Astrocyte of the hippocampus (primary cell): ENCODE data around the gene OR2J1.
A peak's percentile ranks its signal among the peaks of the same experiment; 100 is the strongest.
"Not testable (repeated sequence)": the region's sequence is repeated elsewhere in the genome, so short reads cannot be mapped to it uniquely, and the experiment has no call there.

Experiments
- DNase-seq: peaks from one replicate; pipeline ENCODE4 v3.0.0; 2011; ENCODE audit warnings: low read depth, low spot score

OR2J1 gene

DNA sequence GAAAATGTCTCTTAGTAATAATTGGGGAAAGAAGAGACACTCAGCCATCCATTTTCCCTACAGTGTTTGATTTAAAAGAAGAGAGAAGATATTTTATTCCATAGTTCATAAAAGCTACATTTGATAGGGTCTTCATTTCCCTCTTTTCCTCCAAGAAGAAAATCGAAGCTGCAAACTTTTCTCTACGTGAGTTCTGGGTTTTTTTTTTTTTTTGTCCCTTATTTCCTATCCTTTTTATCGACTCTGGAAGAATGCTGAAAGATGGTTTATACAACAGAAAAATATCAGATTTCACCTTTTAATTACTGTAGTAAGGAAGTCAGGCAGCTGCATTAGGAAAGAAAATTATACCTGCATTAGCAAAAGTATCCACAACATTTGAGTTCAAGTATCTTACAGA, at the start of gene OR2J1:
OR2J1 (plus strand) TSS at position 301 of the 400 bp plus-strand sequence. CDS start 1,453 bp downstream, outside the sequence.
- DNase-seq: no peak

DNA sequence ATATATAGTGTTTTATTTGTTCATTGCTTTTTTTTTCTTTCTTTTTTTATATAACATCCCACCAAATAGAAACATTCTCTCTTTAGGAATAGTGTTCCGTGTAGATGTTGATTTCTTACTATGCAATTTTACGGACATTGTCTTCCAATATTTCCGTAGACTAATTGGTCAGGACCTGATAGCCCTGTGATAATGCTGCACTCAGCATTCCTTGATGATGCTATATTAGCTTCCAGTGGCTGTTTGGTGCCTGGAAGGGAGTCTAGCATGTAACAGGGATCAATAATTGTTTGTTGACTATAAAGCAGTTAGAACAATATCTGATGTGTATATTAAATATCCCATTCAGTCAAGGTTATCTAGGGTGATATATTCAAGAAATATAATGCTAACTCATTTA, 47.6 kb upstream of the OR2J1 start:
- DNase-seq: no peak

DNA sequence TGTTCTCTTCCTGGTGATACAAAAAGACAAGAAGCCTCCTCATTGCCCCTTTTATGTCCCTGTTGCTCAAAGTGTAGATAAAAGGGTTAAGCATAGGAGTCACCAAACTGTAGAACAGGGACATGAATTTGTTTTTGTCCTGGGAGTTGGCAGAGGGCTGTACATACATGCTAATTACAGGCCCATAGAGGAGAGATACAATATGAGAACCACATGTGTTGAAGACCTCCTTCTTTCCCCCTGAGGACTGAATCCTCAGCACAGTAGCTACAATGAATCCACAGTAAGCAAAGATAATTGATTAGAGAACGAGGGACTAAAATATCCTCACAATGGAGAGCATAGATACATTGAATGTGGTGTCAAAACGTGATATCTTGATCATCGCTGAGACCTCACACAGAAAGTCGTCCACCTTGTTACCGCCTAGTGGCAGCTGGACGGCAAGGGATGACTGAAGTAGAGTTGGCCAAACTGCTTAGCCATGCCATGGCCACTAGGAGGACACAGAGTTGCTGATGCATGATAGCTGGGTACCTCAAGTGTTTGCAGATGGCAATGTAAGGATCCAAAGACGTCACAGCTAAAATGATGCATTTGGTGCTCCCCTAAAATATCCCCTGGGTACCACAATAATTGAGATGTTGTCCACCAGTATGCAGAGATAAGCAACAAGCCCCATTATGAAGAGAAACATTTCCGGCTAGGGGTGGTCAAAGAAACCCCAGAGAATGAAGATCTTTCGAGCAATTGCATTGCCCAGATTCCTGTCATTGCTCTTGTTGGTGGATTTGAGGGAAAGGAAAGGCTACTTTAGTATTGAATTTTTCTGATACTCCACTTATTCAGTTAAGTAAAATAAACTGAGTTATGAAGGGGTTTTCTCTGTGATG, 27.2 kb upstream of the OR2J1 start:
- peak; percentile 11 for DNase-seq

DNA sequence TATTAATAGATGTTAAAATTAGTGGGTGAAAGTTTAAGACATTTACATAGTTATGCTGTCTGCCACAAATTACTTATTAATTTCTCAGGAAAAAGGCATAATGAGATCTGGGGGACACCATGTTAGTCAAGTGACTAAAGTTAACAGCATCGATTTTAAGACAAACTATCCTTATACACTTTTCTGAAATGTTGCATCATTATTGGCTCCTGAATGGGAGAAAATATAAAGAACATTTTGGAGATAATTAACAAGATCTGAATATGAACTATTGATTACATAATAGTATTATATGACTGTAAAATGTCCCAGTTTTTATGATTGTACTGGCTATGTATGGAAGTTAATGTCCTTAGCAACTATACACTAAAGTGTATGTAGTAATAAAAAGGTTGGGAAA, 20.1 kb upstream of the OR2J1 start:
- no peak for DNase-seq

- no peak for DNase-seq
Measured at GRCh38 chr6:29081312-29081711, 18.0 kb upstream of the OR2J1 start.

DNA sequence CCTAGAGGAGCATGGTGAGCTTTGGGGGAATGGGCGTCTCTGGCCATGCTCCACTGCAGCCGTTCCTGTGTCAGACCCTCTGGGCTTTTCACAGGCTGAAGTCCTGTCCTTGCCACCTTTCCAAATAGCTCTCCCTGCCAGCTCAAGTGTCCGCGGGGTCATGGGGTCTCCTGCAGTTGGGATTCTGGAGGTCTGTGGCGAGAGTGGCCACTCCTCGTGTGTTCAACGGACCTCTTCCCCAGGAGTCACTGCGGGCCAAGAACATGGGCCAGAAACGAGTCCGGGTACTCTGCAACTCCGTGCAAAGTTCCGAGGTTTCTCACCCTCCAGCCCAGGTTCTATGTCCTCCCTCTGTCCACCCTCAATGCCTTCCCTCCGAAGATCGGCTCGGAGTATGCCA, 16.8 kb upstream of the OR2J1 start:
- no peak for DNase-seq

GRCh38 chr6:29087213-29087612, 12.1 kb upstream of the OR2J1 start, which contains the start of gene OR2B3:
Gene OR2B3, minus strand, starts transcription at chr6:29087313. Its CDS starts 65 bp downstream, at chr6:29087248.
- DNase-seq: no peak

- no peak for DNase-seq
Measured at GRCh38 chr6:29092957-29093356, 6.3 kb upstream of the OR2J1 start.

DNA sequence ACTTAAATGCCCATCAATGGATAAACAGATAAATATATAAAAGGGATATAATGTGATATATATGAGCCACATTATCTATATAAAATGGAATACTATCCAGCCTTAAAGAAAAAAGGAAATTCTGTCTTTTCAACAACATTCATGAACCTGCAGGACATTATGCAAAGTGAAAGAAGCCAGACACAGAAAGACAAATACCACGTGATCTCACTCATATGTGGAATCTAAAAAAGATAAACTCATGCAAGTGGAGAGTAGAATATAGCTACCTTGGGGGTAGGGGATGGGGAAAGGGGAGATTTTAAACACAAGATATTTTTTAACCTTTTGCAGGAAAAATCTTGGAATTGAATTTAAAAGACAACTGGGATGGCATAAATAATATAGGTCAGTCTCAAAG, 1.5 kb upstream of the OR2J1 start:
- DNase-seq: no peak

DNA sequence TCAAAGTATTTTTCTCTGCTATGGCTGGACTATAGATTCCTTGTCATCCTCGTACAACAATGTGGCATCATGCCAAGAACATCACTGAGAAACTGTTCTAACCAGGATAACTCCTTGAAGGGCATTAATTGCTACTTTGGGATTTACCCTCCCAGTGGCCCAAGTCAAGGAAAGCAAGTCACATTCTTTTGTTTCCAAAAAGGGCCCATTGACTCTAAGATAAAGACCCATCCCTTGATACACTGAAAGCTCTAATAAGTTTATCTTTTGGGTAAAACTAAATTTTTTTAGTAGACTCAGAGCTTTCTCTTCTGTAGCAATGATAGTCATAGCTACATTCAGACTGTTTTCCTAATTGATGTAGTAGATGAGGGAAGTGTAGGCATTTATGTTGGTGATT, 8.5 kb downstream of the OR2J1 start, which contains the start of gene OR2J3:
OR2J3 (plus strand) TSS at position 301 of the 400 bp plus-strand sequence. CDS start 3,833 bp downstream, outside the sequence.
- no peak for DNase-seq

DNA sequence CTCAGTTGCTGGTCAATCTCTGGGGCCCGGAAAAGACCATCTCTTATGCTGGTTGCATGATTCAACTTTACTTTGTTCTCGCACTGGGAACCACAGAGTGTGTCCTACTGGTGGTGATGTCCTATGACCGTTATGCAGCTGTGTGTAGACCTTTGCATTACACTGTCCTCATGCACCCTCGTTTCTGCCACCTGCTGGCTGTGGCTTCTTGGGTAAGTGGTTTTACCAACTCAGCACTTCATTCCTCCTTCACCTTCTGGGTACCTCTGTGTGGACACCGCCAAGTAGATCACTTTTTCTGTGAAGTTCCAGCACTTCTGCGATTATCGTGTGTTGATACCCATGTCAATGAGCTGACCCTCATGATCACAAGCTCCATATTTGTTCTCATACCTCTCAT, 12.8 kb downstream of the OR2J1 start:
- DNase-seq: no peak

- DNase-seq: not testable (repeated sequence)
Measured at GRCh38 chr6:29114964-29115363, 15.7 kb downstream of the OR2J1 start.

- no peak for DNase-seq
Measured at GRCh38 chr6:29129326-29130012, 30.2 kb downstream of the OR2J1 start.

DNA sequence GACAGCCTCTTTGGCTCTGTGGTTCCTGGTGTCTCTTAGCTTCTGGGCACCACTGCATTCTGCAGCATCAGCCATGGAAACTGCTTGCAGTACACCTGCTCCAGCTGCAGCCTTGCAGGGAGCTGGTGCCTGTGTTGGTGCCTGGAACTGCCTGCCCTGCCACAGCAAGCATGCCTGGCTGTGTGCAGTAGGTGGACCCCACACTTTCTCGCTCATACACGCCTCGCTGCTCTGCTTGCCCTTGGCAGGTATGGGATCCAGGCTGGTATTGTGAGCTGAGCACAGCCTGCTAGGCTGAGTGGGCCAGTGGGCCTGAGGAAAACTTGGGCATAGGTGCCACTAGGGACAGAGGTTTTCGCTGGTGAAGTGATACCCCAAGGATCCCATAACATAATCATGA, 31.4 kb downstream of the OR2J1 start:
- no peak for DNase-seq

DNA sequence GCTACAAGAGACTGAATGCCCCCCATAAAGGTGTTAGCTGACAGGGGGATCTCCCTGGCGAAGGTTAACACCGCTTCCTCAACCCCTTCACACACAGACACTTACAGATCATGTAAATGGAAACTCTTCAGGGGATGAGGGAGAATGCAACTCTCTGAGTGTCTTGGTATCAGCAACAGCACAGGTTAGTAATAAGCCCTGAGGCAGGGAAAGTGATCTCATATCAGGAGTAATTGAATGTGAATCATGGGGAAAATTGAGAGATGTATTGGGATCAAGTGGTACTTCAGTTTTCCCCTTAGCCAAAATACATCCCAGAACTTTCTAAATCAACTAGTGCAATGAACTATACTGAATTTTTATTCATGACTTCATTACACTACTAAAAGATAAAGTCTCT, 32.4 kb downstream of the OR2J1 start:
- DNase-seq: no peak

GRCh38 chr6:29137724-29138123, 38.4 kb downstream of the OR2J1 start:
- DNase-seq: no peak

DNA sequence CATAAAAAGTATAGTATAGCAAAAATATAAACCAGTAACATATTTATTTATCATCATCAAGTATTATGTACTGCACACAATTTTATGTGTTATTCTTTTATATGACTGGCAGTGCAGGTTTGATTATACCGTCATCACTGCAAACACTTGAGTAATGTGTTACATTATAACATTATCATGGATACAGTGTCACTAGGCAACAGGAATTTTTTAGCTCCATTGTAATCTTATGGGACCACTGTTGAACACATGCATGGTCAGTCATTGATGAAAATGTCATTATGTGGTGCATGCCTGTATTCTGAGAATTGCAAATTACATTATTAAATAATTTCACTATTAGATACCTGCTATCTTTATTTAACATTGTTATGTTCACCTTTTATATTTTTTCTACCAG, 42.3 kb downstream of the OR2J1 start:
- DNase-seq: no peak

DNA sequence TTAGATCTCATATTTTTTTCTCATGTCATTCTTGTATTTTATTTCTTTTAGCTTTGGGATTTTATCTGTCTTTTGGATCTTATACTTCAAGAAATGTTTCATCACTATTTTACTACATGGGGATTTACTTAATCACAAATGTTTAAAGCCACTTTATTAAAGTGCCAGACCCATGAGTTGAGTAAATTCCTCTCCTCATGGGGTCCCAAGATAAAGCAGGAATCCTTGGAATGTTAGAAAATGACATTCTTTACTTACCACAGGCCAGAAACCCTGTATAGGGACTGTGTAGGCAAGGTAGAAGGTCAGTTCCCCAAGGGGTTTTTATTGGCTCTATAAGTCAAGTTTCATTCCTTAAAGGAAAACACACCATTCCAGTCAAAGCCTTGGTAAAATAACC, 43.0 kb downstream of the OR2J1 start:
- no peak for DNase-seq

- no peak for DNase-seq
Measured at GRCh38 chr6:29146179-29146578, 46.9 kb downstream of the OR2J1 start.

DNA sequence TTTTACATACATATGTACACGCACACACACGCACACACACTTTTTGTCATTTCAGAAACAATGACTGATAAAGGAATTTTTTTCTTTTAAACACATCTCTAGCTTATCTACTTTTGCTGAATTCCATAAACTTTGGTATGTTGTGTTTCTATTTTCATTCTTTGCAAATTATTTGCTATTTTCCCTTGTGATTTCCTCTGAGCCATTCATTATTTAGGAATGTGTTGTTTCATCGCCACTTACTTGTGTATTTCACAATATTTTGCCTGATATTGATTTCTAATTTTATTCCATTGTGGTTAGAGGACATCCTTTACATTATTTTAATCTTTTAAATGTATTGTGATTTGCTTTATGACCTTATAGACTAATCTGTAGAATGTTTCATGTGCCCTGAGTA, 47.8 kb downstream of the OR2J1 start:
- no peak for DNase-seq

GRCh38 chr6:29149444-29149843, 50.2 kb downstream of the OR2J1 start:
- not testable (repeated sequence) for DNase-seq
